ENCODE measurements around the gene C16orf78. TPM values are rescaled to one million over a fixed set of nuclear protein-coding genes. Genes with fewer than 3 reads are reported as not detected.

The C16orf78 gene
- polyA plus RNA-seq, 3 donors: not detected

GRCh38 chr16:49327466-49327865 is 46.1 kb upstream of the C16orf78 start:
- no peak overlapping the region for H3K4me3 ChIP-seq (replicated peaks in 1 of 3; ENCODE audit: low read depth in 2 of 3, low read length in 3 of 3)
- peaks cover 0 to 2% (median 0%) of the 10 kb centered on the region in 3 donors for H3K27me3 Mint-ChIP-seq (ENCODE audit: low read depth in 3 of 3)
- no peaks in the 10 kb centered on the region for H3K9me3 ChIP-seq (replicated peaks in 1 of 2; ENCODE audit: control insufficient read depth in 1 of 2, insufficient read depth in 1 of 2, low read length in 2 of 2)
- no peaks in the 10 kb centered on the region for H3K4me1 ChIP-seq (ENCODE audit: control insufficient read depth in 1 of 2, insufficient read depth in 2 of 2, low read length in 2 of 2)
- H4K20me1 ChIP-seq (ENCODE audit: insufficient read depth, low read length): no peaks in the 10 kb centered on the region
- peaks cover 0 to 2% (median 0%) of the 10 kb centered on the region in 7 donors for H3K9me3 Mint-ChIP-seq
- no peaks in the 10 kb centered on the region for H3K36me3 Mint-ChIP-seq
- WGBS (ENCODE audit: insufficient coverage): no CpG with 5 or more reads among the region's 4 CpGs
- H3K27me3 ChIP-seq (ENCODE audit: control insufficient read depth in 2 of 2, insufficient read depth in 2 of 2, low read length in 2 of 2): no peaks in the 10 kb centered on the region
- TF ChIP-seq, protein P1, sequence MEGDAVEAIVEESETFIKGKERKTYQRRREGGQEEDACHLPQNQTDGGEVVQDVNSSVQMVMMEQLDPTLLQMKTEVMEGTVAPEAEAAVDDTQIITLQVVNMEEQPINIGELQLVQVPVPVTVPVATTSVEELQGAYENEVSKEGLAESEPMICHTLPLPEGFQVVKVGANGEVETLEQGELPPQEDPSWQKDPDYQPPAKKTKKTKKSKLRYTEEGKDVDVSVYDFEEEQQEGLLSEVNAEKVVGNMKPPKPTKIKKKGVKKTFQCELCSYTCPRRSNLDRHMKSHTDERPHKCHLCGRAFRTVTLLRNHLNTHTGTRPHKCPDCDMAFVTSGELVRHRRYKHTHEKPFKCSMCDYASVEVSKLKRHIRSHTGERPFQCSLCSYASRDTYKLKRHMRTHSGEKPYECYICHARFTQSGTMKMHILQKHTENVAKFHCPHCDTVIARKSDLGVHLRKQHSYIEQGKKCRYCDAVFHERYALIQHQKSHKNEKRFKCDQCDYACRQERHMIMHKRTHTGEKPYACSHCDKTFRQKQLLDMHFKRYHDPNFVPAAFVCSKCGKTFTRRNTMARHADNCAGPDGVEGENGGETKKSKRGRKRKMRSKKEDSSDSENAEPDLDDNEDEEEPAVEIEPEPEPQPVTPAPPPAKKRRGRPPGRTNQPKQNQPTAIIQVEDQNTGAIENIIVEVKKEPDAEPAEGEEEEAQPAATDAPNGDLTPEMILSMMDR (IDR thresholded peaks at IDR 0.05): no peak
- no peak overlapping the region for H3K9ac ChIP-seq (ENCODE audit: insufficient read depth, low read length, poor library complexity, severe bottlenecking)
- H3K27ac ChIP-seq (ENCODE audit: low read depth in 1 of 2, low read length in 2 of 2): no peak overlapping the region
- DNase-seq: no peak
- no peak overlapping the region for H3K27ac Mint-ChIP-seq
- H3K4me3 Mint-ChIP-seq: no peak overlapping the region
- no peak overlapping the region for H2AFZ ChIP-seq (ENCODE audit: insufficient read depth, low read depth, low read length, poor library complexity, severe bottlenecking)
- H3K79me2 ChIP-seq (ENCODE audit: insufficient read depth, low read length): no peaks in the 10 kb centered on the region
- intact Hi-C loops (cut with micrococcal nuclease): no loop called here
- no peak overlapping the region for H3K4me2 ChIP-seq (replicated peaks; ENCODE audit: extremely low read depth, low read length, poor library complexity, severe bottlenecking)
- no peaks in the 10 kb centered on the region for H3K4me1 Mint-ChIP-seq
- no peaks in the 10 kb centered on the region for H3K36me3 ChIP-seq (replicated peaks in 1 of 2; ENCODE audit: control insufficient read depth in 1 of 2, insufficient read depth in 2 of 2, low read length in 2 of 2)

DNA sequence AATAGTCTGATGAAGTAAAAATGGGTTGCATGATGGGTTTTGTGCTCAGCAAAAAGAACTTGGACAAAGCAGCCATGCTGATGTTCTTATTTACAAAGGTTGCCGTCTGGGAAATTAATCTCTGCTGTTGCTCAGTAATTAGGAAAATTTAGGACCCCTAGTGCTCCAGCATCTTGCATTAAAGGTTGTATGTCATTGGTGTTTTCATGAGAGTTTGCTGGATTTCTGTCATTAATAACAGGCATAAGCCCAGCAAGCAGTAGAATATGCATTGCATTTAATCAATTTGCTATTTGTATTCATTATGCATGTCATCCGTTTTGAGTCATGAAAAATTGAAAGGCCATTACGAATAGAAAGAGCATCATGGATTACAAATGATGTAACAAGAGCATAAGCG is 45.3 kb upstream of the C16orf78 start:
- H3K36me3 Mint-ChIP-seq: no peaks in the 10 kb centered on the region
- intact Hi-C loops (cut with micrococcal nuclease): no loop called here
- H3K4me1 Mint-ChIP-seq: no peaks in the 10 kb centered on the region
- Histone ChIP-seq H3K4me1 (ENCODE audit: control insufficient read depth in 1 of 2, insufficient read depth in 2 of 2, low read length in 2 of 2) (no peaks in the 10 kb centered on the region), H3K27me3 (ENCODE audit: control insufficient read depth in 2 of 2, insufficient read depth in 2 of 2, low read length in 2 of 2) (no peaks in the 10 kb centered on the region), H3K36me3 (replicated peaks in 1 of 2; ENCODE audit: control insufficient read depth in 1 of 2, insufficient read depth in 2 of 2, low read length in 2 of 2) (no peaks in the 10 kb centered on the region), H2AFZ (ENCODE audit: insufficient read depth, low read depth, low read length, poor library complexity, severe bottlenecking) (no peak overlapping the region), H3K9ac (ENCODE audit: insufficient read depth, low read length, poor library complexity, severe bottlenecking) (no peak overlapping the region), H3K79me2 (ENCODE audit: insufficient read depth, low read length) (no peaks in the 10 kb centered on the region), H3K27ac (ENCODE audit: low read depth in 1 of 2, low read length in 2 of 2) (no peak overlapping the region), H3K4me2 (replicated peaks; ENCODE audit: extremely low read depth, low read length, poor library complexity, severe bottlenecking) (no peak overlapping the region), H3K4me3 (replicated peaks in 1 of 3; ENCODE audit: low read depth in 2 of 3, low read length in 3 of 3) (no peak overlapping the region), H4K20me1 (ENCODE audit: insufficient read depth, low read length) (no peaks in the 10 kb centered on the region), H3K9me3 (replicated peaks in 1 of 2; ENCODE audit: control insufficient read depth in 1 of 2, insufficient read depth in 1 of 2, low read length in 2 of 2) (no peaks in the 10 kb centered on the region)
- peaks cover 0 to 2% (median 0%) of the 10 kb centered on the region in 7 donors for H3K9me3 Mint-ChIP-seq
- H3K27me3 Mint-ChIP-seq (ENCODE audit: low read depth in 3 of 3): peaks cover 0 to 2% (median 0%) of the 10 kb centered on the region in 3 donors
- TF ChIP-seq, protein P1 (IDR thresholded peaks at IDR 0.05): no peak
- H3K4me3 Mint-ChIP-seq: no peak overlapping the region
- no peak for DNase-seq
- 95% methylated on average over 3 of the region's 4 CpGs for WGBS (ENCODE audit: insufficient coverage)
- no peak overlapping the region for H3K27ac Mint-ChIP-seq
